ENCODE data around the gene NEK6.

NEK6 gene

DNA sequence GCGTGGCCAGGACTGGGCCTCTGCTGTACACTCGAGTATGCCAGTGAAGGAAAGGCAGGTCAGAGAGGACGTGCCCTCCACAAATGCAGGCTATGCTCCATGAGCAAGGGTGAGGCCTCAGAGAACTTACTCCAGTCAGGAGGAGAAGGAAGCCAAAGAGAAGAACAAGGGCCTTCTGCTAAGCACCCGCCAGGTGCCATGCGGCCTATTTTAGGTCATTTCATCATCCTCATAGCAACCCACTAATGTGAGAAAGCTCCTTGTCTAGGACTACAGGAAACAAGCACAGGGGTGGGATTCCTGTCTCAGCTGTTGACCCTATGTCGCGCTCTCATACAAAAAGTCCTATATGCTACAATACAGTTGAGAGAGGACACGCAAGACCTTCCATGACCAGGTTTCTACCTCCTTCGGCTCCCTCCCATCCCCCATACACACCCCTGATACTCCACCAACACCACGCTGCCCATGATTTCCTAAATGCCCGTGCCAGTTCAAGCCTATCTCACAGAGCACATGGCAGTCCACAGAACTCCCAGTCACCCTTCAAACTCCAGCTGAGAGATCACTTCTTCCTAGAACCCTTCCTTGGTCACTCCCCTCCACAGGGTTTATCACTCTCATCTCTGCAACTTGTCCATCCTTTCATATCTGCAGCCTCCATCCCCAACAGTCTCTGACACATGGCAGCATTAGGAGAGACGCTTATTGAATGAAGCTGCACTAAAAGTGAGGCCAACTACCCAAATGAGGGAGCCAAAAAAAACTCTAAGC is 130.7 kb downstream of the NEK6 start:
- no peak for DNase-seq

DNA sequence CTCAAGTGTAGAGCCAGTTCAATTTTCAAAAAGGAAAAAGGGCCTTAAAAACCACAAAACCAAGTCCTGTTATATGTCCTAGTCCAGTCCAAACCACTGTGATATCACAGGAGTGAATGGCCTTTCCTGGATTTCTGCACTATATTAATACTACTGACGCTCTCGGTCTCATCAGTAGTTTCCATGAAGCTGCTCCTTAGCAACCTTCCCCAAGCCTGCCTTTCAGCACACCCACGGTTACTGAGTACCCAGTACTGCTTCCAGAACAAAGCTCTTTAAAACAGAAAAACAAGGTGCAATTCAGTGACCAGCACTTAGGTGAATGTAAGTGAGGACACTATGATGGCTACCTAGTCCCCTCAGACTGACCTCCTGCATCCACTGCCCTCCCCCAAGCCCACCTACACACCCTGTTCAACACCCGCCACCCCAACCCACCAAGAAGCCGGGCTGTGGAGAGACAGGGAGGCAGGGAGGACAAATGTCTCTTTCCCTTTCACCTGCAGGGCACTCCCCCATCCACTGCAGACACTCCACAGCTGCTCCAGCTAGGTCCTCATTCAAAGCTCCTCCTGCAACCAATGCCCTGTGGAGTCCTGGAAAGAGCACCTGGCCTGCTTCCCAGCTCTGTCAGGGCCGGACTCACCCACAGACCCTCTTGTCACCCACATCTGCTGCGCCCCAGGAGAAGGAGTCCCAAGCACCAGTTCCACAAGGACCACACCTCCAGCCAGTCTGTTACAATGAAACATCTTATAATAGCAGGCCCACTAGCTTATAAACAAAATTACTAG is 131.6 kb downstream of the NEK6 start:
- DNase-seq, result no peak

DNA sequence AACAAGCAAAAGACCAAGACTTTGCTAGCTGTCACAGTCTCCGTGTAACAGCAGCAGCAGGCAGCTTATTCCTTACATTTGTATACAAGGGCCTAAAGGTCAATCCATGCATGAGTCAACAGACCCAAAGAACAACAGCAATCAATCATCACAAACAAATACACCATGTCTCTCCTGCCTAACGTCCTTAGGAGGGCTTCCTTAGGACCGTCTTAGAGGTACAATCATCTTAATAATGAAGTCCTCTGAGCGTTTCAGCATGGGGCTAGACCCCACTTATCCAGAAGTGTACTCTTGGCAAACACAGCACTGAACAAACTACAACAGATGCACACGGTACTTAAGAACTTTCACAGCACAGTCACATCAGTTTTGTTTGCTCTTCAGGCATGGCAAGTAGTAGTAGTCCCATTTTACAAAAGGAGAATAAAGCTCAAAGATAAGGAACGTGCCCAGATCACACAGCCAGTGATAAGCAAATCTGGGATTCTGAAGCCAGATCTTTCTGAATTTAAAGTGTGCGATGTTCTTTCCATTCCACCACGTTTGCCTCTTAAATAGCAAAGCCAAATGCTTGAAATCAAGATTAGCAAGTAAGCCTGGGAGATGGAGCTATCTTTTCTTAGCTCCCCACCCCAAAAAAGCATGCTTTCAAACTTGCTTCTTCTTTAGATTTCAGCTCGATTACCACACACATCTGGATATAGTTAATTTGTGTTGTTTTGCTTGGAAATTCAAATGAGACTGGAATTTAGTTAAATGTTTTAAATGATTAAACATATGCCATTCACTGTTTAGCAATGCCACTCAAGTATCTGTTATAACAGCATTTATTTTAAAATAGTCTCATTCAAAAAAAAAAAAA is 133.3 kb downstream of the NEK6 start:
- peak; percentile 3 for DNase-seq

DNA sequence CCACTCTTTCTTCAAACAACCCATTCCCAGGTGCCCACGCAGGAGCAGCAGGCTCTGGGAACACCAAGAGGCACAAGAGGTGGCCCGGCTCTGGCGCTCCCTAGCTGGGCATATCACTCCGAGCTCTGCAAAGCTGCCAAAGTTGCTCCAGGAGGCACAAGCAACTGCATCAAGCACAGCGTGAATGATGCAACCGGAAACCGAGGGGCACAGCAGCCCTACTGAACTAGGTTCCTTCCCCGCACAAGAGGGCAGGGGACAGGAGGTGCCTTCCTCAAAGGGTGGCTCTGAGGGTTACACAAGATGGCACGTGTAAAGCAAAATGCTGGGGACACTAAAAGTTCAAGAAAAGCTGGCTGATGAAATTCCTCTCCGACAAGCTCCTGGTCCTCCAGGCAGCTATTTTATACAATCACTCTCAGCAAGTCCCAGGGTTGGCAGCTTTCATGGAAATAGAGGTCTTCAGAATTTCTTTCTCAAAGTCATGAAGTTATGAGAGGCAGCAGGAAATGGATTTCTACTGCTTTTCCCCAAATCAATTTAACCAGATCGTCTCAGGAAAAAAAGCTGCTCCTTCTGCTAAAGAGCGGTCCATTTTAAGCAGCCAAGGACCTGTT is 134.6 kb downstream of the NEK6 start:
- DNase-seq, result no peak

DNA sequence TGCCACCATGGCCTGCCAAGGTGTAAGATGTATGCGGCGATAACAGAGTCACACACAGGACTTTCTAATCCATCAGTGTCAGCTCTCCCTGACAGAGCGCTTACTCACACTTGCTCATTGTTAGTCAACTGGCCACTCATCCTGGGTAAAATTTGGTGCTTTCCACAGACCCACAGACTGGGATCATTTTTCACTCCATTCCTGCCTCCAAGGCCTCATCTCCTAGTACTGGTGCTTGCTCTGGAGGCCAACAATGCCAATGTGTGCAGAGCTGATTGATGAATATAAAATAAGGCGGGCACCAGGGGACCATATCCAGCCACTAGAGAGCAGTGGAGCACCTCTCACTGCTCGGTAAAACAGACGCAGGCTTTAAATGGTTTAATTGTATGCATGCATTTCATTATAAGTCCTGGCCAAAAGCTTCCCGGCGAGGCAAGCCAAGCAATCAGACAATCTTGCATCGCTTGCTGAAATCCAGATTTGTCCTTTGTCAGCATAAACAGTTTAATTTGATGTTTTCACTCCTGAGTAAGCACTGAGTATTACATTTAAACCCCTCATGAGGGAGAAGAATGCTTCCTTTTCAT is 135.2 kb downstream of the NEK6 start:
- no peak for DNase-seq

DNA sequence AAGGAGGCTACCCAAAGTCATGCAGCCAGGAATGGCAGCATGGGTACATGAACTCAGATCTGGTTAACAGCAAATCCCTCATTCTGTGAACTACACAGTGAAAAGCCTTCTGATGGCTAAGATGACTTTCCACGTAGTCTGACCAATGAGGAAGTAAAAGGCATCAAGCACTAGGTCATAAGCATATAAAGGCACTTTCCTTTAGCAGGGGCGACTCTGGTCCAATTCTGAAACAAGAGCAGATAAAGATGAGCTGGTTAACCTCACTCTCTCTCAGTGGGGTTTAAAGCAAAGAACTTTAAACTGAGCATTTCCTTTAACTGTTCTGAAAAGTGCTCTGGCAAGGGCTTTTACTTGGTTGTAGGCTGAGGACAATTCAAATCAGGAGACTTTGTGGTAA is 136.4 kb downstream of the NEK6 start:
- DNase-seq, result no peak

DNA sequence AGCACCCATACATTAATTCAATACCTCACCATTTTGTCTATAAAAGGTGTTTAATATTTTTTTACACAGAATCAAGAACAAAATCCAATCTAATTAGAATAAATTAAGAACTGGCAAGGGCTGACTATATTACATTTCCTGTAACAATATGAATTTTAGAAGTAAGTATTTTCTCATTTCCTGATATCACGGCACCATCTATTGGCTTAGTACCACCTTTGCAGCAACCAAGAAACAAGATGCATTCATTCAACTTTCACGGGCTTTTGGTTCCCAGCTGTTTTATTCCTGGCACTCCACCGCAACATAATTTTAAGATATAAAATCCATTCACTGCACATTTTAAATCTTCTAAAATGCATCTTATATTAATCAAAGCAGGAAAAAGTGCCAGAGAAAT is 136.8 kb downstream of the NEK6 start:
- no peak for DNase-seq

DNA sequence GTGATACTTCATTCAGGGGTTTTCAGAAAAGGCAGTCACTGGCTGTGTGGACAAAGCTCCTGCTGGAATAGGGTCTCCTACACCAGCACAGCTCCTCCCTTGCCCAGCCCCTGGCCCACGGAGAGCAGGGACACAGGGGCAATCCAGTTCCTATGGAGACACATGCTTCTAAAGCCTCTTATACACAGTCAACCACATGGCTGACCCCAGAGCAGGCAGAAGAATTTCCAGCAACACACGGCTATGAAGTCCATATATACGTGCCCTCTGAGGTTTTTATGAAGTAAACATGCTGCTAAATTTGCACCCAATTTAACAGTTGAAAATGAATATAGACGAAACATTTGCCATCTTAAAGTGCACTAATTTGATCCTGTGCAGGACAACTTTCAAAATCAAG is 138.1 kb downstream of the NEK6 start:
- no peak for DNase-seq

DNA sequence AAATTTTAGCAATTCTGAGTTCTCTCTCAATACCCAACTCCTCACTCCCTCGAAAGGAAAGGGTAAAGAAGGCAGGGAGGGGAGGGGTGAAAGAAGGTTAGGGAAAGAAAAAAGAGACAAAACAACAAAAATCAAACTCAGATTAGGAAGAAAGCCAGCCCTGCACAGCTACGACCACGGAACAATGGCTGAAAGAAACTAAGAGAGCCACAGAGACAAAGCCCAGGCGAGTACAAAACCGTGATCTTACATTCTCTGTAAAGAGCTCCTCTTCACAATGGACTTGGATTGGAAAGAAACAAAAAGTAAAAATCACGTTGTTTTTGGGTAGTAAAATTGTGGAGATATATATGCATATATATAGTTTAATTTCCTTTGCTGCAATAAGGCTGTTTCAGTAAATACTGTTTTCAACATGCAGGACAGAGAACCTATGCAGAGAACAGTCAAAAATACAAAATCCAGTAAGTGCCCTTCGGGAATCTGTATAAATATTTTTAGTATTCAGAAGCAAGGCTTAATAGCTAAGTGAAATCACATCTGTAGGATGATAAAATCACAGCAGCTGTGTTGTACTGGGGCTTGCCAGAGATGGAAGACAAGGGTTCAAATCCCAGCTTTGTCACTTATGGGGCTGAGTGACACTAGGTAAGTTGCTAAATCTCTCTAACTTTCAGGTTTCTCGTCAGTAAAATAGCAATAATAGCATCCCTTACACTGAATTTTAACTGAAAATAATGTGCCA is 140.6 kb downstream of the NEK6 start:
- DNase-seq, result no peak

DNA sequence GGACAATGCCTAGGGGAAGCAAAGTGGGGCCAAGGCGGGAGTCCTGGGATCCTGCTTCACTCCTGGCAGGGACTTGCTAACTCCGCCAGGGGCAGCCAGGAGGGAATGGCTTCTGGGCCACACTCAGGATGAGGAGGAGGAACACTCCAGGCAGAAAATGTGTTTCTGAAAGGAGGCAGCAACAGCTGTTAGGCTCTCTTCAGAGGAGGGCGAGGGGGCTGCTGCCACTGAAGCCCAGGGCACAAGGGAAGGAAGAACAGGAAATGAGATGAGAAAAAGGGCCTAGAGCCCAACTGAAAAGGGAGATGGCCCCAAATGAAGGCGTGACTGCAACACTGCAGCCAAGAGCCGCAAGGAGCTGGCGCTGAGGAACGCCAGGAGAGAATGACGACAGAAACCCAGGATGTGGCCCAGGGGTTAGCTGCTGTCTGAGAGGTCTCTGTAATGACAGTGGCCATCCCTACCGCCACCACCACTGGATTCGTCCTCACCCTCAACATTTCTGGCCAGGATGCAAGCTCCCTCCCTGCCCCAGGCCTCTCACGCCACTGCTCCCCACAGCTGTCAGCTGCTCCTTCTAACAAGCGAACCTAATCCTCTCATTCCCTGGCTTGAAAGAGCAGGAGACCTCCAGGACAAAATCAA is 141.7 kb downstream of the NEK6 start:
- DNase-seq, result no peak

DNA sequence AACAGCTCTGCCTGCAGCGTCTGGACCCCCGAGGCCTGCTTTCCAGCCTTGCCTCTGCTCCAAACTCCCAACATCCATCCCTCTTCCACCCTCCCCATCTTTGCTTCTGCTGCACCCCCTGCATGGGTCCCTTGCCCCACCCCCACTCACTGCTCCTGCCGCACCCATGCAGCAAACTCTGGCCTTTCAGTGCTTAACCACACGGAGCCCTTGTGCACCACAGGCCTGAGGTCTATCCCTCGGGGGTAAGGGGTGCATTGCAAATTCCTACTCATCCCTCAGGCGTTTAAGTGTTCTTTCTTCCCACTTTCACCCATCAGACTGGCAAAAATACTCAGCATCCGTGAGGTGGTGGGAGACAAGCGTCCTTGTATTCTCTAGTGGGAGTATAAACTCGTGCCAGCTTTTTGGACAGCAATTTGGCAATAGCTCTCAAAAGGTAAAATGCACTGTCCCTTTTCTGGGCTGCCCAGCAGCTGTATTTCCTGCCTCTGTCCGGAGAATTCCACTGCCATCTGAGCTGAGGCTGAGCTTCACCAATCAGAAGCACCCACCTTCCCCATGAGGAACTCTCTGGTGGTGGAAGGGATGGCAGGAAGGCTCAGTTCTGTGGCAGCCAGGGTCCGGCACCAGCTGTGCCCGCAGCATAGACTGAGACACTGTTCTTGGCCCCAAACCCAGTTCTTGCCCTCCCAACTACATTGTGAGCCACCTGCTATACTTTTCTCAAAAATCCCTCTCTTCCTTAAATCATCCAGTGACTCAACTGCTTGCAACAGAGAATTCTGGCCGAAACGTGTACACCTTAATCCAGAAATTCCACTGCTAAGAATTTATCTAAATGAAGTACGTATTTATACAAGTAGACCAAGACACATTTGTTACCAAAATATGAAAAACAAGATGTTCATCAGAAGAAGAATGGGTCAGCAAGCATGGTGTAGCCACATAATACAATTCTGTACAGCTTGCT is 142.5 kb downstream of the NEK6 start:
- DNase-seq, result no peak
